Umbilical cord (tissue), 2 donors: ENCODE measurements around the gene TEX38. TPM values are rescaled to one million over a fixed set of nuclear protein-coding genes. Genes with fewer than 3 reads are reported as not detected.
"Not testable (repeated sequence)": the region's sequence is repeated elsewhere in the genome, so short reads cannot be mapped to it uniquely, and the experiment has no call there.

Experiments
- DNase-seq: peaks from one replicate; pipeline ENCODE4 v3.0.0-alpha.2; 2015; ENCODE audit warnings: low spot score
- total RNA-seq: library from RNA; depleted of rRNA; stranded (reverse); fragments of >200 nt; gene quantifications from one replicate; pipeline ENCODE4 v1.2.3, GENCODE V29; 2014; ENCODE audit warnings: low replicate concordance; ENCODE audit not compliant: insufficient read depth

The TEX38 gene
- total RNA-seq, 1 donor from 2014 or later: 4.3 TPM

- not testable (repeated sequence) for DNase-seq
These were observed 17.0 kb upstream of the TEX38 start for GRCh38 chr1:46654698-46655097.

- DNase-seq: no peak
These were observed 15.8 kb upstream of the TEX38 start for GRCh38 chr1:46655848-46656247.

DNA sequence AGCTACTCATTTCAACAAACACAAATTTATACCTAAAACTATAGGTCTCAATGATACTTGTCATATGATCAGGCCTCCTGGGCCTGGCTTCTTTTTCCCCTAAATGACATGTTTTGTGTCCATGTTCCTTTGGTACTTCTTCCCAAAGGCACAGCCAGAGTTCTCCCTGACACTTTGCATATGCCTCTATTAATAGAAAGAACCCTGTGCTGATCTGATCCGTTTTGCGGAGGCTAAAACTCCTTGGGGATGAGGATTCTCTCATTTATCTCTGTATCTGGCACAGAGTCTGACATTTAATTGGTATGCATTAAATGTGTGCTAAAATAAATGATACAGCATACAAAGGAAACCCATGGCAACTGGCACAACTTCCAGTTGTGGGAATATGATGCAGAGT lies 15.0 kb upstream of the TEX38 start:
- no peak for DNase-seq

DNA sequence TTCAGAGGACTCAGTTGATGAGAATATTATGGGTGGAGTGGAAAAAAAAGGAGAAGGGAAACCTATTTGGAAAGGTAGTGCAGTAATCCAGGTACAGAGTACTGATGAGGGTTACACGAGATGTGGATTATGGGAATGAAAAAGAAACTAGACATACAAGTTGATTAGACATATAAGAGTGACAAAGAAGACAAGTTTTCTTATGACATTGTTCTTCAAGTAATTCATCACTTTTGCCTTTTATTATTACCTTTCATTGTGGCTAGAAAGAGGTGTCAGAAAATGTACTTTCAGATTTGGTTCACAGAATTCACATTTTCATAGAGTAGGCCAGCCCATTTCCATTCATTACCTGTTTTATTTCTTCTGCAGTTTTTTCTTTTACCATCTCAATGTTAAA lies 13.9 kb upstream of the TEX38 start:
- DNase-seq: no peak

- no peak for DNase-seq
These were observed 12.3 kb upstream of the TEX38 start for GRCh38 chr1:46659307-46659870.

DNA sequence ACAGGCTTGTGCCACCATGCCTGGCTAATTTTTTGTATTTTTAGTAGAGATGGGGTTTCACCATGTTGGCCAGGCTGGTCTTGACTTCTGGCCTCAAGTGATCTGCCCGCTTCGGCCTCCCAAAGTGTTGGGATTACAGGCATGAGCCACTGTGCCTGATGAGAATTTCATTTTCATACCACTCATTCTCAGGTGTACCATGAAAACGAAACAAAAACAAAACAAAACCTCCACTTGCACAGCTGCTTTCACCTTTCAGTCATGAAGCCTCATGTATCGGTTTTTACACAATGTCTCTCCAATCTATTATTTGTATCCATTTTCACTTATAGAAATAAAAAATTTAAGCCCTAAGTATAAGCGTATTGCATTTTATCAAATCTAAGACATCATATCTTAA lies 11.5 kb upstream of the TEX38 start:
- not testable (repeated sequence) for DNase-seq

DNA sequence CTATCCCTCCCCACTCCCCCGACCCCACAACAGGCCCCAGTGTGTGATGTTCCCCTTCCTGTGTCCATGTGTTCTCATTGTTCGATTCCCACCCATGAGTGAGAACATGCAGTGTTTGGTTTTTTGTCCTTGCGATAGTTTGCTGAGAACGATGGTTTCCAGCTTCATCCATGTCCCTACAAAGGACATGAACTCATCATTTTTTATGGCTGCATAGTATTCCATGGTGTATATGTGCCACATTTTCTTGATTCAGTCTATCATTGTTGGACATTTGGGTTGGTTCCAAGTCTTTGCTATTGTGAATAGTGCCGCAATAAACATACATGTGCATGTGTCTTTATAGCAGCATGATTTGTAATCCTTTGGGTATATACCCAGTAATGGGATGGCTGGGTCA lies 8.7 kb upstream of the TEX38 start:
- DNase-seq: not testable (repeated sequence)

GRCh38 chr1:46665983-46666382 lies 5.7 kb upstream of the TEX38 start:
- DNase-seq: no peak

- peak; percentile 80 for DNase-seq
These were observed 3.6 kb upstream of the TEX38 start, which contains the start of gene ATPAF1 for GRCh38 chr1:46667782-46668760. ATPAF1 (minus strand) TSS chr1:46668364; CDS start chr1:46668322, 42 bp downstream.

DNA sequence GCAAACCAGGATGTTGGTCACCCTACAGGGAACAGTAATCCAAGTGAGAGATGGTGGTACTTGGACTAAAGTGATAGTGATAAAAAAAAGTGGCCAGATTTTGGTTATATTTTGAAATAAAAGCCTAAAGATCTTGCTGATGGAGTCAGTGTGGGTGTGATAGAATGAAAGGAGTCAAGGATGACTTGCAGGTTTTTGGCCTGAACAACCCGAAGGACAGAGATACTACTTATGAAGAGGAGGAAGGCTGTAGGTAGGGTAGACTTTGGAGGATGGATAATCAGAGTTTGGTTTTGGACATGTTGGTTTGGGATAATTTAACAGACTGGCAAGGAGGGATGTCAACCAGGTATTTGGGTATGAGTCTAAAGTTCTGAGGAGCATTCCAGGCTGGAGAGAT lies 1.5 kb upstream of the TEX38 start:
- no peak for DNase-seq

DNA sequence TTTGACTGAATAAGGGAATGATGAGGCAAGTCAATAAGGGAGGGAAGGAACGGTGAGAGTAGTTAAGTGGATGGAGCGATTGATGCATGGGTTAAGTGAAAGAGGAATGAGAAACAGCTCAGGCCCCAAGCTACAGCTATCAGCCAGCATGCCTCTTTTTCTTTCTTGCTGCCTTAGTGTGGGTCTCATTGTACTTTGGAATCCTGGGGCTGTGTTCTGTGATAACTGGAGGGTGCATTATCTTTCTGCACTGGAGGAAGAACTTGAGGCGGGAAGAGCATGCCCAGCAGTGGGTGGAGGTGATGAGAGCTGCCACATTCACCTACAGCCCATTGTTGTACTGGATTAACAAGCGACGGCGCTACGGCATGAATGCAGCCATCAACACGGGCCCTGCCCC lies 1.0 kb downstream of the TEX38 start:
- no peak for DNase-seq

DNA sequence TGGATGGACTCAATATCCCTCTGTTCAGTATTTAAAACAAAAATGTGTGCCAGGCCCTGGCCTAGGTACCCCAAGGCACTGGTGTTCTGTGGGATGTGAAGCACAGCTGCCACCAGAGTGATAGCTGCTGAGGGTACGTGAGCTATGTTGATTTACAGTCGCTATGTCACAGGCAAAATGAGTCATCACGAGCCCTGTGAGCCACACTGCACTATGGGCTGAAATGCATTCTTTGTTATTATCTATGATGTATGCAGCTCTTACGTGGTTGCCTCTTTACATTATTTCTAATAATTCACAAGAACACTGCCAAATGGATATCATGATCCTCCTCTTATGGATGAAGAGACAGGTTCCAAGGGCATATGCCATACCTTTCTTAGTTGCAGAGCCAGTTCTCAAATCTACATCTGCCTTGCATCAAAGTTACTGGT lies 2.1 kb downstream of the TEX38 start:
- DNase-seq: no peak

DNA sequence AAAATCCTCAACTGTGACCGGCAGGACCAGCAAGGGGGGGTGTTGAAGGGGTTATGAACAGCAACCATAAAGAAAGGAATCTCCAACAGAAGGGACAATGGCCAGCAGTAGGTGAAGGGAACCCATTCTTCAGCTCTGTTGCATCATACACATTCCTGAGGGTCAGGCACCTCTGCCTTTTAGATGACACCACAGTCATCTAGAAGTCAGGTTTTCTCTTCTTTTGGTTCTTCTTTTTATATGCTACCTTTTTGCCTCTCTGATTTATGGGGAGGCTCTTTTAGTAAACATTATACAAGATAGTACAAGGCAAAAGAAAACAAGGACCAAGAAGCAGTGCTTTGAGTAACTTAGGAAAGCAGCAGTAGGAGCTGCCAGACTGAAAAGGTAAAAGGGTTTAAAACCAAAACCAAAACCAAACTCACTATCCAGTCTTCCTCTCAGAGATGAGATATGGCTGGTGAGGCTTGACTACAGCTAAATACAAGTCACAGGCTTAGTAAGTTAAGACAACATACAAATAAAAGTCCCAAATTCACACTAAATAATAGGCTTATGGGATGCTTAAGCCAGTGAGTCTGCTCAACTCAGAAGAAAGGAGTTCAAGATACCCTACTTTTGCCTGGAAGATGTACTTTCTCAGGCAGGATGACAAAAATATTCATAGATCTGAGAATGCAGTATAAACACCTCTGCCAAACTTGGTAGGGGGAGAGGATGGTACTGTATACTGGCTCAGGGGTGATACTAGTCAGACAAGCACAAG lies 4.1 kb downstream of the TEX38 start:
- no peak for DNase-seq

- no peak for DNase-seq
These were observed 4.9 kb downstream of the TEX38 start for GRCh38 chr1:46676531-46676930.

- DNase-seq: no peak
These were observed 5.7 kb downstream of the TEX38 start for GRCh38 chr1:46677339-46677738.

DNA sequence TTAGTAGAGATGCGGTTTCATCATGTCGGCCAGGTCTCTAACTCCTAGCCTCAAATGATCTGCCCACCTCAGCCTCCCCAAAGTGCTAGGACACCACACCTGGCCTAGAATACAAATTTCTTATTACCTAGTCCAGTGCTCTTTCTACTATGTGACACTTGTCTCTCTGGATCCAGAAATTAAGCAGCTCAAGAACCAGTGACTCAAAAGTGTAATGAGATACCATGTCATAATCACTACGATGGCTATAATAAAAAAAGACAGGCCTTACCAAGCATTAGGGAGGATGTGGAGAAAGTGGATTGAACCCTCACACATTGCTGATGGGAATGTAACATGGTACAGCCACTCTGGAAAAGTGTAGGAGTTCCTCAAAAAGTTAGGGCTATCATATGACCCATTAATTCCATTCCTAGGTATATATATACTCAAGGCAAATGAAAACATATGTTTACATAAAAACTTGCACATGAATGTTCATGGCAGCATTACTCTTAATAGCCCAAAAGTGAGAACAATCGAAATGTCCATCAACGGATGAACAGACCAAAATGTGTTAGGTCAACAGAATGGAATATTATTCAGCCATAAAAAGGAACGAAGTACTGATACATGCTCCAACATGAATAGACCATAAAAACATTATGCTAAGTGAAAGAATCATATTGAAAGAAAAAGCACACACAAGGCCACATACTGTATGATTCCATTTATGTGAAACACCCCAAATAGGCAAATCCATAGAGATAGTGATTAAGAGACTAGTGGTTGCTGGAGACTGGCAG lies 8.3 kb downstream of the TEX38 start:
- DNase-seq: no peak

- no peak for DNase-seq
These were observed 9.8 kb downstream of the TEX38 start for GRCh38 chr1:46681333-46682034.

DNA sequence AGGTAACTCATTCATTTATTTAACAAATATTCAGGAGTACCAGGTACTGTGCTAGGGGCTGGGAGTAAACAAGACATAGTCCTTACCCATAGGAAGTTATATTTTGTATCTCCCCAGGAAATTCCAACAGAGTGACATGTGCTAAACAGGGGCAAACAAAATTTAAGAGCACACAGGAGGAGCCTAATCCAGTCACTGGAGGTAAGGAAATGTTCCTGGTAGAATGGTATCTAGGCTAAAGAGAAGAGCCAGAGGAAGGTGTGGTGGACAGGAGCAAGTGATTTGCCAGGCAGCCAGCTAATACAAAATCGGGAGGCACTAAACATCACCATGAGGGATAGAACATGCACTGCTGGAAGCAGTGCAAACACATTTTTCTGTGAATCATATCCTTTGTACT lies 10.4 kb downstream of the TEX38 start:
- DNase-seq: no peak

GRCh38 chr1:46684670-46685069 lies 13.0 kb downstream of the TEX38 start:
- DNase-seq: no peak

GRCh38 chr1:46686255-46686654 lies 14.6 kb downstream of the TEX38 start:
- DNase-seq: no peak
